Activated CD4-positive, alpha-beta T cell treated with anti-CD3 and anti-CD28 coated beads for 4 hours (primary cell): ENCODE data around the gene PABPC1L.

Source experiments
- DNase-seq, 2 donors: peaks; one replicate each; pipeline ENCODE4 v3.0.0-alpha.2; 2020

Gene PABPC1L

GRCh38 chr20:44946271-44946852 is 36.5 kb downstream of the PABPC1L start:
- DNase-seq = no peak

DNA sequence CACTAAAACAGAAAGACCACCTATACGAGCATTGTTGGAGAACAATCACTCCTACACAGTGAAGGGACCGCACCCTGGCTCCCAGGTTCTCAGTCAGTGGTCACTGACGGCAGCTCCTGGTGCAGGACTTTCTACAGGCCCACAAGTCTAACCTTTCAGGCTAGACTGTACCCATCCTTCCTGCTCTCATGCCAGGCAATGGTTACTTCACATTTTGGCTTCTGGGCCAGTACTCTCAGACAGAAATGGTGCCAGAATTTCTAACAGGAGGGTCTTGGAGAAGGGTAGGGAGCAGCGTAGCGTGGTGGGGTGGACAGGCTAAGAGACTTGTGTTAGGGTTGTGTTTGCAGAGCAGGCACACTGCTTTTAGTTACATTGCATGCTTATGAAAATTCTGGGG is 38.2 kb downstream of the PABPC1L start:
- DNase-seq = no peak

- no peak for DNase-seq
These were observed 38.7 kb downstream of the PABPC1L start for GRCh38 chr20:44948513-44948912.

DNA sequence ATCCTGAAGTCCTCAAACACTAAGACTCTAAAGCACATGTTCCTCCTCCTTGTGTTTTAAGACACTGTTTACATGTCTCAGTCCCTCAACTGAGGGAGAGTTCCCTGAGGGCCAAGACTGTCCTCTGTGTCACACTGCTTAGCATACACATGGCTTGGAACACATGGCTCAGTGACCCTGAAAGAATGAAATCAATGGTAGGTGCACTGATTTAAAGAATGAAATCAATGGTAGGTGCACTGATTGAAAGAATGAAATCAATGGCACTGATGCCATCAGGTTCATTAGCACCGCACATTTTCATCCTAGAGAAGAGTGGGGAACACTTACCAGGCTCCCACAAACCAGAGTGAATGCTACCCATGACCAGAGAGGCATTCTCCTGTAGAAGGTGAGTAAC is 40.5 kb downstream of the PABPC1L start:
- no peak for DNase-seq

DNA sequence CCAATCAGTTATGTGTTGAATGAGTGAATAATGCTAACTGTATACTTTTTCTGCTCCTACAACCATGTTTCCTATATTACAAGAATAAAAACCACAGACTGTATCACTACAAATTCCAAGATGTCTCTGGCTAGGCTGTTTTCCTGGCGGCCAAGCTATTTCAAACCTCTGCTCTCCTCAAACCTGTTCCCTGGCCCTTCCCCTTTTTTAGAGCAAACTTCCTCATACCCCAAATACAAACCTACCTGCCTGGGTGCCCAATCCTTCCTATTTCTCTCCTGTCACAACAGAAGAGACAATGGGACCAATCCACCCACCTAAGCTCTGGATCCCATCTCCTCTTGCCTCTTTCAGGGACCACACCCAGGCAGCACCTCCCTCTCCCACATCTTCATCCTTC is 42.9 kb downstream of the PABPC1L start:
- no peak for DNase-seq

DNA sequence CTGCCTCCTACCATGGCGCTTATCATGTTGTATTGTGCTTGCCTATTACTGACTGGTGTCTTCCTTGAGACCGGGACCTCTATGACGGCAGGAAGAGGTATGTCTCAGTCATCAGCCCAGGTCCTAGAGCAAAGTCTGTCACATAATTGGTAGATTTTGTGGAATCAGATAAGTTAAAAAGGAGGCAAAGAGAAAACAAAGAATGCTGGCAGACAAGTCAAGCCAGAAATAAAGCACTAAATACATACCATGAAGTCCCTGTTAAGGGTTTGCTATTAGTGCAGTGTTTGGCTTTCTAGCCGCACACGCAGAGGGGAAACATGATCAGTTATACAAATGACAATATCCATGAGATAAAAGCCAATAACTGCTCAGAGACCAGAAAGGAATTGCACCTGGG is 44.4 kb downstream of the PABPC1L start:
- DNase-seq = no peak

GRCh38 chr20:44955270-44955669 is 45.4 kb downstream of the PABPC1L start:
- DNase-seq = no peak

- DNase-seq = no peak
These were observed 46.5 kb downstream of the PABPC1L start for GRCh38 chr20:44956410-44956809.

- no peak for DNase-seq
These were observed 48.4 kb downstream of the PABPC1L start for GRCh38 chr20:44958276-44958675.

DNA sequence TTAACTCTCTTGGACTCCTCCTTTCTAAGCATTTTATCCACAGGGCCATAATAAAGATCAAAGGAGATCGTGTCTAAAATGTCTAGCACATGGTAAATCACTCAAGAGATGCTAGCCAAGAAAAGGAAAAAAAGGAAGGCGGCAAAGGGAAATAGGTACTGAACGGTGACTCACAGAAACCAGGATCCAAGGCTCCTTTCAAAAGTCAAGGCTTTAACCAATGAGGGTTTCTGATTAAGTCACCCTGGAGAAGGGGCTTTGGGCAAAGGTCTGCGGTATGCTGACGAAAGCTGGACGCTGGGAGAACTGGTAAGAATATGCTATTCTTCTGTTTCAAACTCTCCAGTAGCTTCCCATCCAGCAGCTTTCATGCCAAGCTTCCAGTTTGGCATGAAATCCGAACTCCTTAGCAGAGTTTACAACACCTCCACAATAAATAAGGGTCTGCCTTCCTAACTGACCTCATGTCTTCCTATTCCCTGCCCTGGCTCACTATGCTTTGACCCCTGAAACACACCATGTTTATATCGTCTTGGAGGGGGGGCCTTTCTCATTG is 49.3 kb downstream of the PABPC1L start:
- no peak for DNase-seq

- peak; percentile 77 to 82 for DNase-seq
These were observed 49.8 kb downstream of the PABPC1L start for GRCh38 chr20:44959638-44960102.

- DNase-seq = peak; percentile 96 to 98
These were observed 50.4 kb downstream of the PABPC1L start, which contains the start of gene TOMM34 for GRCh38 chr20:44960103-44960852. TOMM34 (minus strand) TSS chr20:44960397; CDS start chr20:44960333, 64 bp downstream.

DNA sequence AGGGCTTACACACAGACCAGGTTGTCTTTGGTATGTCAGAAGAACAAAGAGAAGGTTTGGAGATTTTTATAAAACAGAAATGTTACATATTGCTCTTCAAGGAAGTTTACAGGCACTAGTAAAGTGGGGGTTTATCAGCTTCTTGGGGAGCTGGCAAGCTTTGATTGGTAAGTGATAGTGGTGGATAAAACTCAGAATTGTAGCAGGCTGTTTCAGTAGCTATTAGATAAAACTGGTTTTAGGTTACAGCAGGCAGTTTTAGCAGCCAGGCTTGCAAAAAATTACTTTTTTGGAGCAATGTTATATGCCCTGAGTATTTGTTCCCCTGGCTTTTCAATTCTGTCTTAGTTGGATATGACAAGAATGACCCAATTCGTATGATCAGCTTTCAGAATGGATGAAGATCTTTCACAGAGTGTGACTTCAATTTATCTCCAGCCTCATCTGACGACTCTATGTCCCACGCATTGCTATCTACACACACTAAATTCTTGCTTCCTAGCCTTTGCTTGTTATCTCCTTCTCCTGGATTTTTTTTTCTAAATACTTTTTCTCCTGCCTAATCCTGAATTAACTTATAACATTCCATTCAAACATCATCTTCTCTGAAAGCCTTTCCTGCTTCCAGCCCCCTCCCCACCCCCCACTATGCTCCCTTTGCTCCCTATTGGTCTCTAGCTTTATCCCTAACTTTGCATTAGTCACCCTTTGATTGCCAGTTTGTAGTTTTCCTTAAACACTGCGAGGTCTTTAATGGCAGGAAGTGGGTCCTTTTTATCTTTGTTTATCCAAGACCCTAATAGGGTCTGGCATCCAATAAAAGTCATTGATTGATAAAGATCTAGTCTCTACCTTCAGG is 51.4 kb downstream of the PABPC1L start:
- DNase-seq = no peak

DNA sequence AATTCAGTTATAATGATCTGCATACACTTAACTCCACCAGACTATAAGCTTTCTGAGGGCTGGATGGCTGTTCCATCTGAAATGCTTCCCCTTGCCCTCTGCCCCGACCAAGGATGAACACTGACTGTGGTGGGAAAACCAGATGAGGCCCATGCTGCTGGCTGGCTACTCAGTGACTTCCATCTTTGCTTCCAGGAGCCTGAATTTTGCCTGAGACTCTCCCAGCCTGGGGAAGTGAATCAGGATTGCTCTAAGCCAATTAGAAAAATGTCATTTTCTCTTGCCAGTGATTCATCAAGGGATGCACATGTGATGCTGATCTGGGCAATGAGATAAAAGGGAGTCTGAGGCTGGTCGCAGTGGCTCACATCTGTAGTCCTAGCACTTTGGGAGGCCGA is 52.0 kb downstream of the PABPC1L start:
- no peak for DNase-seq

DNA sequence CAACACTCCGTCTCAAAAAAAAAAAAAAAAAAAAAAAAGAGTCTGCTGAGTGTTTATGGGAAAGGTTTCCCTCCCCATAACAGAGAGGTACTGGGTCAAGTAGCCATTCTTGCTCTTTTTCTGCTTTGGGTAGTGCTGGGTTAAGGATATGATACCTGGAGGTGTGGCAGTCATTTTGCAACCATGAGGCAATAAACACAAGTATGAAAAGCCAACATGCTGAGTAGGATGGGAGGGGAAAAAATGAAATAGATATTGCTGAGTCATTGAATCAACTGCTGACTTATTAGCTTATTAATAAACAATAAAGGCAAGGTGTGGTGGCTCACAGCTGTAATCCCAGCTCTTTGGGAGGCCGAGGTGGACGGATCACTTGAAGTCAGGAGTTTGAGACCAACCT is 52.6 kb downstream of the PABPC1L start:
- no peak for DNase-seq

- no peak for DNase-seq
These were observed 53.7 kb downstream of the PABPC1L start for GRCh38 chr20:44963325-44964215.

DNA sequence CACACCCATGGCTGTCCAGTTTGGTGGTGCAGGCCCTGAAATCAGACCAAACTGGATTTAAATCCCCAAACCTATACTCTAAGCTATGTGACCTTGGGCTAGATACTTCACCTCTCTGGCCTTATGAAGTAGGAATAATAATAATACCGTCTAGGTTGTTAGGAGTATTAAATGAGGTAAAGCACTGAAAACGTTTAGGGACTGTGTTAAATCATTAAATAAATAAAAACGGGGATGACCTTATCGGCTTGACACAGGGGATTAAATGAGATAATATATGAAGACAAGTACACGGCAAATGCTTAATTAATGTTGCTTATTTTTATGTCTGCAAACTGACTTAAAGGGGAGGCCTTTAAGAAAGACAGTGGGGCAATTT is 55.8 kb downstream of the PABPC1L start:
- DNase-seq = no peak

DNA sequence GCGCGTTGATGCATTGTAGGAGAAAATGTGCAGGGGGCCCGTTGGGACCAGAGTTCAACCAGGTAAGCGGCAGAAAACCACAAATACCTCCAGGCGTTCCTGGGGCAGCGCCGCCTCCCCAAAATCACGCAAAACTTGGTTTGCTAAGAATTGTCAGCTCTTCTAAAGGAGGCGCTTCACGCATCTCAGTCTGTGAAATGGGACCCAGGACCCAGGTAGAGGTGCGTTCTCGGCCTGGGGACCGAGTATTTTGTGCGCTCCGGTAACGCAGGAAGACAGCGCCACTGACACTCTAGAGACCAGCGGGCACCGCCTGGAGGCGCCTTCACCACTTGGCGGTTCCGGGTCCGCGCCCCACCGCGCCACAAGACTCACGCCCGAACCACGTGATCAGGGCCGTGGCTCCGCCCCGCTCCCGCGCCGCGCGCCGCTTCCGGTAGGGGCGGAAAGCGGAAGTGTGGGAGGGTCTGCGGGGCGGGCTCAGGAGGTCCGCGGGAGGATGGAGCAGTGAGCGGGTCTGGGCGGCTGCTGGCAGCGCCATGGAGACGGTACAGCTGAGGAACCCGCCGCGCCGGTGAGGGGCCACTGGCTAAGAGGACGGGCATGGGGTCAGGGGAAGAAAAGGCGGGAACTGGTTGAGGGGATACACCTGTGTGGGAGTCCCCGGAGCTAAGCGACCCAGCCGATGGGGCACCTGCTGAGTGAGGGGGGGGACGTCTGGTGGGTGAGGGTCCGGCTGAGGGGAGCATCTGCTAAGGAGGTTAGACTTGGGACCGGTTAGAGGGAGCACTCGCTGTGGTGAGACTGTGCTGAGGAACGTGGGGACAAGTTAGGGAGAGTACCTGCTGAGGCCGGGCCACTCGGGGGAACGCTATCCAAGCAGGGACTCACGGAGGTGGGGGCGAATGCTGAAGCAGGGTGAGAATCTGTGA is 56.4 kb downstream of the PABPC1L start, which contains the start of gene STK4:
TSS of gene STK4 (plus strand) at position 483 of the 932 bp plus-strand sequence. CDS start at position 540, 57 bp downstream.
- DNase-seq = peak; percentile 93 to 94

- peak; percentile 32 to 40 for DNase-seq
These were observed 57.4 kb downstream of the PABPC1L start for GRCh38 chr20:44967207-44967807.

GRCh38 chr20:44969300-44969894 is 59.5 kb downstream of the PABPC1L start:
- DNase-seq = peak; percentile 22 to 39
